Measurements from ENCODE around the gene EPHA8.

EPHA8 gene

DNA sequence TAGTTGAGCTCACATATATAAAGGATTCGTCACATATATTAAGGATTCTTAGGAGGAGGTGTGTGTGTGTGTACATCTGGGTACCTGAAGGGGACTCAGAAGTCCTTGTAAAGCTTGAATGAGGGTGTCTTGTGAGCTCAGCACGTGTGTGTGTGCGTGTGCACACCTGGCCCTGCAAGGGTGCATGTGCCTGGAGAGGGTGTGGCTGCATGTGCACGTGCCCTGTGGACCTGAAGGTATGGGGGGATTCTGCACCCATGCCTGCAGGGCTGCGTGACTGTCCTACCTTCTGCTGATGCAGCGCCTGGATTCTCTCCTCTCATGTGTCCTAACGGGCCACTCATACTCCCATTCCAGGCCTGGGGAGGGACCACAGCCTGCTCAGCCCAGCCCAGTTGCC, 24.0 kb downstream of the EPHA8 start:
- TF ChIP-seq, protein P1, sequence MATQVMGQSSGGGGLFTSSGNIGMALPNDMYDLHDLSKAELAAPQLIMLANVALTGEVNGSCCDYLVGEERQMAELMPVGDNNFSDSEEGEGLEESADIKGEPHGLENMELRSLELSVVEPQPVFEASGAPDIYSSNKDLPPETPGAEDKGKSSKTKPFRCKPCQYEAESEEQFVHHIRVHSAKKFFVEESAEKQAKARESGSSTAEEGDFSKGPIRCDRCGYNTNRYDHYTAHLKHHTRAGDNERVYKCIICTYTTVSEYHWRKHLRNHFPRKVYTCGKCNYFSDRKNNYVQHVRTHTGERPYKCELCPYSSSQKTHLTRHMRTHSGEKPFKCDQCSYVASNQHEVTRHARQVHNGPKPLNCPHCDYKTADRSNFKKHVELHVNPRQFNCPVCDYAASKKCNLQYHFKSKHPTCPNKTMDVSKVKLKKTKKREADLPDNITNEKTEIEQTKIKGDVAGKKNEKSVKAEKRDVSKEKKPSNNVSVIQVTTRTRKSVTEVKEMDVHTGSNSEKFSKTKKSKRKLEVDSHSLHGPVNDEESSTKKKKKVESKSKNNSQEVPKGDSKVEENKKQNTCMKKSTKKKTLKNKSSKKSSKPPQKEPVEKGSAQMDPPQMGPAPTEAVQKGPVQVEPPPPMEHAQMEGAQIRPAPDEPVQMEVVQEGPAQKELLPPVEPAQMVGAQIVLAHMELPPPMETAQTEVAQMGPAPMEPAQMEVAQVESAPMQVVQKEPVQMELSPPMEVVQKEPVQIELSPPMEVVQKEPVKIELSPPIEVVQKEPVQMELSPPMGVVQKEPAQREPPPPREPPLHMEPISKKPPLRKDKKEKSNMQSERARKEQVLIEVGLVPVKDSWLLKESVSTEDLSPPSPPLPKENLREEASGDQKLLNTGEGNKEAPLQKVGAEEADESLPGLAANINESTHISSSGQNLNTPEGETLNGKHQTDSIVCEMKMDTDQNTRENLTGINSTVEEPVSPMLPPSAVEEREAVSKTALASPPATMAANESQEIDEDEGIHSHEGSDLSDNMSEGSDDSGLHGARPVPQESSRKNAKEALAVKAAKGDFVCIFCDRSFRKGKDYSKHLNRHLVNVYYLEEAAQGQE (IDR thresholded peaks at IDR 0.05; ENCODE audit: insufficient replicate concordance, low read depth): no peak
- Histone ChIP-seq H3K27ac (replicated peaks) (no peak overlapping the region), H3K4me3 (replicated peaks; ENCODE audit: insufficient read depth, low read length) (no peak overlapping the region), H3K27me3 (ENCODE audit: insufficient read depth, poor library complexity, severe bottlenecking) (no peaks in the 10 kb centered on the region)
- DNase-seq (ENCODE audit: low read depth in 1 of 2, low spot score in 1 of 2): no peak

DNA sequence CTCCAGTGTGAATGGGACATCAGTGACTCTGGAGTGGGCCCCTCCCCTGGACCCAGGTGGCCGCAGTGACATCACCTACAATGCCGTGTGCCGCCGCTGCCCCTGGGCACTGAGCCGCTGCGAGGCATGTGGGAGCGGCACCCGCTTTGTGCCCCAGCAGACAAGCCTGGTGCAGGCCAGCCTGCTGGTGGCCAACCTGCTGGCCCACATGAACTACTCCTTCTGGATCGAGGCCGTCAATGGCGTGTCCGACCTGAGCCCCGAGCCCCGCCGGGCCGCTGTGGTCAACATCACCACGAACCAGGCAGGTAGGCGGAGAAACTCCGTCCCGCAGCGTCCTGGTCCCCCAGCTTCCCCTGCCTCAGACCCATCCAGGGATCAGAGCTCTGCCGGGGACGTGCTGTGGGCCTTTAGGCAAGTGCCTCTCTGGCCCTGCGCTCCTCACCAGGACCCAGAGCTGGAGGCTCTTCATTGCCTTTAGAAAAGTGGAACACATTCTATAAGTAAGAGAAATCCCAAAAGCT, 25.7 kb downstream of the EPHA8 start:
- Histone ChIP-seq H3K27me3 (ENCODE audit: insufficient read depth, poor library complexity, severe bottlenecking) (no peaks in the 10 kb centered on the region), H3K27ac (replicated peaks) (no peak overlapping the region), H3K4me3 (replicated peaks; ENCODE audit: insufficient read depth, low read length) (no peak overlapping the region)
- no peak for DNase-seq (ENCODE audit: low read depth in 1 of 2, low spot score in 1 of 2)
- TF ChIP-seq, protein P1 (IDR thresholded peaks at IDR 0.05; ENCODE audit: insufficient replicate concordance, low read depth): no peak
- TF ChIP-seq, protein P2, sequence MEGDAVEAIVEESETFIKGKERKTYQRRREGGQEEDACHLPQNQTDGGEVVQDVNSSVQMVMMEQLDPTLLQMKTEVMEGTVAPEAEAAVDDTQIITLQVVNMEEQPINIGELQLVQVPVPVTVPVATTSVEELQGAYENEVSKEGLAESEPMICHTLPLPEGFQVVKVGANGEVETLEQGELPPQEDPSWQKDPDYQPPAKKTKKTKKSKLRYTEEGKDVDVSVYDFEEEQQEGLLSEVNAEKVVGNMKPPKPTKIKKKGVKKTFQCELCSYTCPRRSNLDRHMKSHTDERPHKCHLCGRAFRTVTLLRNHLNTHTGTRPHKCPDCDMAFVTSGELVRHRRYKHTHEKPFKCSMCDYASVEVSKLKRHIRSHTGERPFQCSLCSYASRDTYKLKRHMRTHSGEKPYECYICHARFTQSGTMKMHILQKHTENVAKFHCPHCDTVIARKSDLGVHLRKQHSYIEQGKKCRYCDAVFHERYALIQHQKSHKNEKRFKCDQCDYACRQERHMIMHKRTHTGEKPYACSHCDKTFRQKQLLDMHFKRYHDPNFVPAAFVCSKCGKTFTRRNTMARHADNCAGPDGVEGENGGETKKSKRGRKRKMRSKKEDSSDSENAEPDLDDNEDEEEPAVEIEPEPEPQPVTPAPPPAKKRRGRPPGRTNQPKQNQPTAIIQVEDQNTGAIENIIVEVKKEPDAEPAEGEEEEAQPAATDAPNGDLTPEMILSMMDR (IDR thresholded peaks at IDR 0.05; ENCODE audit: insufficient read depth, low read length): no peak
- TF ChIP-seq POLR2AphosphoS5 (IDR thresholded peaks at IDR 0.05; ENCODE audit: low read depth) (no peak), SPI1 (IDR thresholded peaks at IDR 0.05; ENCODE audit: borderline replicate concordance, low read depth) (no peak), GABPA (IDR thresholded peaks at IDR 0.05; ENCODE audit: low read depth) (no peak)

DNA sequence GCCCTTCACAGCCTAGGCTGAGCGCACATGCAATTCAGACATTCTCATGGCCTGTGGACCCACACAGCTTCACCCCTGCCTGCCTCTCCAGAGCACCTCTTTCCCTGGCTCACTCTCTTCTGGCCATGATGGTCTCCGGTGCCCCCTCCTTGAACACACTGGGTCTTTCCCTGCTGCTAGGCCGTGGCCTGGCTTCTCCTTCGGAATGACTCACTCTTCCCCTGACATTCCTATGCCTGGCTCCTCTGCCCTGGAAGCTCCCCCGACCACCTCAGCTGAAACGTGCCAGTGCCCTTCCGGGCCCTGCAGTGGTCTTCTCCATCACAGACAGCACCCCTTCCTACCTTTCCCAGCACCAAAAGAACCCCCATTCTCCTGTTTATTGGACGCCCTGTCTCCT, 28.3 kb downstream of the EPHA8 start:
- DNase-seq (ENCODE audit: low read depth in 1 of 2, low spot score in 1 of 2): no peak

More for the DNA sequence above, 28.3 kb downstream of the EPHA8 start:
- TF ChIP-seq SPI1 (IDR thresholded peaks at IDR 0.05; ENCODE audit: borderline replicate concordance, low read depth) (no peak), POLR2AphosphoS5 (IDR thresholded peaks at IDR 0.05; ENCODE audit: low read depth) (no peak), GABPA (IDR thresholded peaks at IDR 0.05; ENCODE audit: low read depth) (no peak)
- TF ChIP-seq, protein P2 (IDR thresholded peaks at IDR 0.05; ENCODE audit: insufficient read depth, low read length): no peak
- TF ChIP-seq, protein P1 (IDR thresholded peaks at IDR 0.05; ENCODE audit: insufficient replicate concordance, low read depth): no peak
- Histone ChIP-seq H3K4me3 (replicated peaks; ENCODE audit: insufficient read depth, low read length) (no peak overlapping the region), H3K27me3 (ENCODE audit: insufficient read depth, poor library complexity, severe bottlenecking) (no peaks in the 10 kb centered on the region), H3K27ac (replicated peaks) (no peak overlapping the region)

Measured in HL-60 (cell line).